Measurements from ENCODE around the gene CCND1.

Gene CCND1

GRCh38 chr11:69632900-69633299, 8.1 kb upstream of the CCND1 start:
- no peak overlapping the region for H3K4me3 ChIP-seq (ENCODE audit: low read depth, low read length)
- no peak for TF ChIP-seq CTCF (IDR thresholded peaks at IDR 0.05; ENCODE audit: low read depth, low read length)

DNA sequence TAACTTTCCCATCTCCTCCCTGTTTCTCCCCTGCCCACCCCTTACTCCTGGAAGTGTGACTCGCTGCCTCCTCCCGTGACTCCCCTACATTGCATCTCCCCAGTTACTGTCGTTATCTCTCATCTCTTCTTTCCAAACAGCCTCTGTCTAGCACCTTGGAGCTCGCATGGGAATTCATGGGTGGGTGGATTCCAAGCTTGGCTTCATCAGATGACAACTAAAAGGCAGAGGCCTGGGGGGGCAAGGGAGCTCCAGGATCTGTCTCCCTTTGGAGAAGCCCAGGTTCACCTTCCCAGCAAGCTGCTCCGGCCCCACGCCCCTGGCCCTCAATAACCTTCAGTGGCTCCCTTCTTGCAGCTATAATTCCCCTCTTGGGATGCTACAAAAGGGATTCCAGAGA, 6.9 kb upstream of the CCND1 start:
- H3K4me3 ChIP-seq (ENCODE audit: low read depth, low read length): no peak overlapping the region
- no peak for TF ChIP-seq CTCF (IDR thresholded peaks at IDR 0.05; ENCODE audit: low read depth, low read length)

GRCh38 chr11:69634590-69634989, 6.4 kb upstream of the CCND1 start:
- H3K4me3 ChIP-seq (ENCODE audit: low read depth, low read length): no peak overlapping the region
- no peak for TF ChIP-seq CTCF (IDR thresholded peaks at IDR 0.05; ENCODE audit: low read depth, low read length)

DNA sequence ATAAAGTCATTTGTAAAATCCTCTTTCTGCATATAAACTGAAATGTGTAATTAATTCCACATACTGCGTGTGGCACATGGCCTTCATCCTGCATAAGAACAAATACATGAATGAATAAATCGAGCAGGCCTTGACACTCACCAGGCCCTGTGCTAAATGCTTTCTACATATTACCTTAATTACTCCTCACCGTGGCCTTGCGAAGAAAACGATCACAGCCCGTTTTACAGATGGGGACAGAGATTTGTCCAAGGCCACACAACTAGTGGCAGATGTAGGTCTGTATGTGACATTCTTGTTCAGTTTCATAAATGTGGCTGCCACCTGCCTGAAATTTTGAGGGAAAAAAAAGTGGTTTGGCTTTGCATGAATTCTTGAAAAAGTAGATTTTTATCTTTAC, 5.8 kb upstream of the CCND1 start:
- H3K4me3 ChIP-seq (ENCODE audit: low read depth, low read length): no peak overlapping the region
- TF ChIP-seq CTCF (IDR thresholded peaks at IDR 0.05; ENCODE audit: low read depth, low read length): no peak

- H3K4me3 ChIP-seq (ENCODE audit: low read depth, low read length): peak overlapping the region; percentile 43
- no peak for TF ChIP-seq CTCF (IDR thresholded peaks at IDR 0.05; ENCODE audit: low read depth, low read length)
These were observed 5.0 kb upstream of the CCND1 start for GRCh38 chr11:69635804-69636511.

DNA sequence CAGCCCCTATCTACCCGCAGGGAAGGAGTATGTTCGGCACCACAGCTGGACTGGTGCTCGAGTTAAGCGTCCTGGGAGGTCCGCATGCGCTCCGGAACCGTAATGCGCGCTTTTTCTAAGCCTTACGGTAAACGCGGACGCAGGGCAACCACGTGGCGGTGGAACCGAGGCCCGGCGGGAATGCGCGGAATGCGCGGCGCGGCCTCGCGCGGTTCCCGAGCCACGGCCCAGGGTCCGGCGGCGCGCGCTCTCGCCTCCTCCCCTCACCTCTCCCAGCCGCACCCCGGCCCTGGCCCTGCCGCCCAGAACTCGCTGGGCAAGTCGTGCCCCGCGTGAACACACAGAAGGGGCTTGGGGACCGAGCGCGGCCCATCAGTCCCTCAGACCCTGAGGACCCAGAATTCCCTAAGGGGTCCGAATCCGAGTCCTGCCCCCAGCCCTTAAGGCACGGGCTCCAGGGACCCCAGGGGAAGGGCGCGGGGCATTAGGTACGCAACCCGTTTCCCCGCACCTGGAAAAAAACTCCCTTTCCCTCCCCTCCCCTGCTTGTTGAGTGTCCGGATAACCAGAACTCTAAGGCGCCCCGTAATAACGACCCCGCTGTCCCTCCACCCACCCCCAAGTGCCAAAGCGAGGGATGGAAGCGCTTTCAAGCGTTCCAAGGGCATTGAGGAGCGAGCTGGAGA, 4.3 kb upstream of the CCND1 start:
- no peak for TF ChIP-seq CTCF (IDR thresholded peaks at IDR 0.05; ENCODE audit: low read depth, low read length)
- peak overlapping the region; percentile 43 for H3K4me3 ChIP-seq (ENCODE audit: low read depth, low read length)

DNA sequence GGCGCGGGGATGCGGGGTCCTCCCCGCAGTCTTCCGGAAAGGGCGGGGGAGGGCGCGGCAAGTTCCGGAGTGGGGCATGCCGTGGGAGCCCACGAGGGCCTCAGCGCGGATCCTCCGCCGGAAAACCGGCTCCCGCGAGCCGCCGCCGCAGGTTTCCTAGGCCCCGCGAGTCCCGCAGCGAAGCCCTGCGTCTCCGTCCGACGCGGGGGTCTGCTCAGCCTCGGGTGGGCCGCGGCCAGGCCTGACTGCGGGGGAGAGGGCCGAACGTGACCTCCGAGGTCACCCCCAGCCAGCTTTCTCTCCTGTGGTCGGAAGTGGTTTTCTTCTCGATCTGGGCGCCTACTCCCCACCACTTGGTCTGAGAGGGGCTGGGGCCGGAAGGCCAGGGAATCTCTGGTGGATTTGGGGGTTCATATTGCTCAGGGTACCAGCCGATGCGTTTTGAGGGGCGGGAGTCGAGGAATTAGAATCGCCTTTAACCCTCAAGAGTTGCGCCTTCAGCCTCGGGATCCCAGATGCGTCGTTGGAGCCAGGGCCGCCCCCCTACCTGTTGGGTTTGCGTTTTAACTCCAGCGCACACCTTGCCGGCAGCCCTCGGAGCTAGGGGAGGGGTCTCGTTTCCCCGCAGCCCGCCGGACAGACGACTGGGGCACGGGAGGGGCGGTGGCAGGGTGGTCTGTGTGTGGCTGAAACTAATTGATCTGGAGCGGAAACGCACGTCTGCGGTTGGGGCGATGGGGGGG, 3.6 kb upstream of the CCND1 start:
- H3K4me3 ChIP-seq (ENCODE audit: low read depth, low read length): no peak overlapping the region; the same call in 1 of the 2 replicates
- TF ChIP-seq CTCF (IDR thresholded peaks at IDR 0.05; ENCODE audit: low read depth, low read length): no peak

All from WI38 (cell line).